Activated CD4-positive, alpha-beta memory T cell treated with anti-CD3 and anti-CD28 coated beads for 36 hours (primary cell): ENCODE results near the gene SMIM8. TPM values are rescaled to one million over a fixed set of nuclear protein-coding genes. Genes with fewer than 3 reads are reported as not detected.
A peak's percentile ranks its signal among the peaks of the same experiment; 100 is the strongest.
"Not testable (repeated sequence)": the region's sequence is repeated elsewhere in the genome, so short reads cannot be mapped to it uniquely, and the experiment has no call there.

ENCODE experiments used
- CTCF ChIA-PET: fragments of 350-600 bp; sonication (Branson Sonifier 250); formaldehyde crosslinking; loops from one replicate; lab custom pipeline; 2021; ENCODE audit warnings: antibody characterized with exemption, inconsistent platforms; lab: Charles Lee
- POLR2A ChIA-PET: fragments of 350-600 bp; sonication (Branson Sonifier 250); formaldehyde crosslinking; loops from one replicate; lab custom pipeline; 2021; ENCODE audit warnings: antibody characterized with exemption; lab: Charles Lee
- DNase-seq: peaks from one replicate; pipeline ENCODE4 v3.0.0-alpha.2; 2020
- H3K27ac Mint-ChIP-seq: one replicate; pipeline ENCODE4 v1.8.0; 2021; ENCODE audit warnings: mixed read lengths
- H3K27me3 Mint-ChIP-seq: one replicate; pipeline ENCODE4 v1.8.0; 2021; ENCODE audit warnings: mixed read lengths
- H3K36me3 Mint-ChIP-seq: one replicate; pipeline ENCODE4 v1.8.0; 2021; ENCODE audit warnings: mixed read lengths
- H3K4me1 Mint-ChIP-seq: one replicate; pipeline ENCODE4 v1.8.0; 2021; ENCODE audit warnings: low read depth, mixed read lengths
- H3K4me3 Mint-ChIP-seq: one replicate; pipeline ENCODE4 v1.8.0; 2021; ENCODE audit warnings: mild to moderate bottlenecking, mixed read lengths
- H3K9me3 Mint-ChIP-seq: one replicate; pipeline ENCODE4 v1.8.0; 2021; ENCODE audit warnings: mixed read lengths
- intact Hi-C: fragments of 100-400 bp; cut with micrococcal nuclease; formaldehyde crosslinking; loops from one replicate; pipeline ENCODE4 v1.15.1; 2023
- total RNA-seq, 2 experiments: library from RNA; stranded (reverse); gene quantifications; one replicate each; pipeline ENCODE4 v1.2.3, GENCODE V29; 2021

The SMIM8 gene
- total RNA-seq, 2 experiments from 2014 or later = 7.6 to 8.1 TPM

- peaks cover 29% of the 10 kb centered on the region for H3K27me3 Mint-ChIP-seq
- intact Hi-C loops = no loop called here
- ChIA-PET POLR2A (no interaction called here), CTCF (no interaction called here)
- H3K4me1 Mint-ChIP-seq = no peaks in the 10 kb centered on the region
- no peaks in the 10 kb centered on the region for H3K36me3 Mint-ChIP-seq
- H3K27ac Mint-ChIP-seq = no peak overlapping the region
- no peak overlapping the region for H3K4me3 Mint-ChIP-seq
- no peak for DNase-seq
- no peaks in the 10 kb centered on the region for H3K9me3 Mint-ChIP-seq
Measured at GRCh38 chr6:87293526-87293925, 28.9 kb upstream of the SMIM8 start.

GRCh38 chr6:87297119-87297518, 25.3 kb upstream of the SMIM8 start:
- Mint-ChIP-seq H3K27ac (no peak overlapping the region), H3K4me1 (no peaks in the 10 kb centered on the region), H3K36me3 (no peaks in the 10 kb centered on the region), H3K27me3 (peaks cover 47% of the 10 kb centered on the region), H3K9me3 (peaks cover under 1% of the 10 kb centered on the region), H3K4me3 (no peak overlapping the region)
- ChIA-PET POLR2A (no interaction called here), CTCF (no interaction called here)
- intact Hi-C loops = no loop called here
- no peak for DNase-seq

- H3K27ac Mint-ChIP-seq, H3K4me1 Mint-ChIP-seq, H3K36me3 Mint-ChIP-seq, DNase-seq, H3K4me3 Mint-ChIP-seq, H3K9me3 Mint-ChIP-seq, intact Hi-C loops: not testable (repeated sequence)
- CTCF ChIA-PET = interaction anchor here (1.4 kb wide), 1 partner anchor 21 kb away, joined by 3 read pairs; no protein-coding TSS in a partner anchor
- POLR2A ChIA-PET = interaction anchor here (0.6 kb wide), 1 partner anchor 428 kb away, joined by 3 read pairs; no protein-coding TSS in a partner anchor
- peaks cover 42% of the 10 kb centered on the region for H3K27me3 Mint-ChIP-seq
Measured at GRCh38 chr6:87301277-87301676, 21.1 kb upstream of the SMIM8 start.

- Mint-ChIP-seq H3K27me3 (peaks cover 9% of the 10 kb centered on the region), H3K9me3 (peaks cover 3% of the 10 kb centered on the region), H3K27ac (no peak overlapping the region), H3K4me1 (no peaks in the 10 kb centered on the region), H3K36me3 (no peaks in the 10 kb centered on the region), H3K4me3 (no peak overlapping the region)
- ChIA-PET CTCF (no interaction called here), POLR2A (no interaction called here)
- intact Hi-C loops = no loop called here
- no peak for DNase-seq
Measured at GRCh38 chr6:87308970-87309369, 13.4 kb upstream of the SMIM8 start.

- Mint-ChIP-seq H3K27ac (no peak overlapping the region), H3K4me1 (no peaks in the 10 kb centered on the region), H3K36me3 (no peaks in the 10 kb centered on the region), H3K9me3 (no peaks in the 10 kb centered on the region), H3K4me3 (no peak overlapping the region), H3K27me3 (peaks cover 11% of the 10 kb centered on the region)
- intact Hi-C loops = no loop called here
- ChIA-PET POLR2A (no interaction called here), CTCF (interaction anchor here (0.9 to 1.7 kb wide), 2 partner anchors 9 to 174 kb away, joined by 5 to 7 read pairs; no protein-coding TSS in a partner anchor)
- no peak for DNase-seq
Measured at GRCh38 chr6:87312860-87313259, 9.5 kb upstream of the SMIM8 start.

- no peak overlapping the region for H3K4me3 Mint-ChIP-seq
- H3K27ac Mint-ChIP-seq = no peak overlapping the region
- POLR2A ChIA-PET = no interaction called here
- DNase-seq = no peak
- no peaks in the 10 kb centered on the region for H3K4me1 Mint-ChIP-seq
- H3K27me3 Mint-ChIP-seq = peaks cover 11% of the 10 kb centered on the region
- CTCF ChIA-PET = no interaction called here
- intact Hi-C loops = no loop called here
- H3K36me3 Mint-ChIP-seq = no peaks in the 10 kb centered on the region
- H3K9me3 Mint-ChIP-seq = no peaks in the 10 kb centered on the region
Measured at GRCh38 chr6:87315071-87315470, 7.3 kb upstream of the SMIM8 start.

- H3K36me3 Mint-ChIP-seq = no peaks in the 10 kb centered on the region
- ChIA-PET POLR2A (no interaction called here), CTCF (interaction anchor here (1.1 kb wide), 1 partner anchor 241 kb away, joined by 4 read pairs; no protein-coding TSS in a partner anchor)
- peaks cover 5% of the 10 kb centered on the region for H3K27me3 Mint-ChIP-seq
- intact Hi-C loops = no loop called here
- no peak for DNase-seq
- H3K9me3 Mint-ChIP-seq = no peaks in the 10 kb centered on the region
- H3K4me1 Mint-ChIP-seq = peaks cover 13% of the 10 kb centered on the region
- no peak overlapping the region for H3K4me3 Mint-ChIP-seq
- no peak overlapping the region for H3K27ac Mint-ChIP-seq
Measured at GRCh38 chr6:87319271-87319987, 3.0 kb upstream of the SMIM8 start.

GRCh38 chr6:87323880-87324279, 1.5 kb downstream of the SMIM8 start:
- POLR2A ChIA-PET, H3K36me3 Mint-ChIP-seq, H3K27ac Mint-ChIP-seq, H3K27me3 Mint-ChIP-seq, H3K9me3 Mint-ChIP-seq, CTCF ChIA-PET, DNase-seq: not testable (repeated sequence)
- Mint-ChIP-seq H3K4me3 (peak overlapping the region; percentile 16), H3K4me1 (peaks cover 15% of the 10 kb centered on the region)
- intact Hi-C loops = loop anchor here (2.0 to 5.0 kb wide), 3 partner anchors 47 to 377 kb away; partner anchors contain the start of gene CFAP206

GRCh38 chr6:87330961-87331360, 8.6 kb downstream of the SMIM8 start:
- peaks cover 18% of the 10 kb centered on the region for H3K4me1 Mint-ChIP-seq
- intact Hi-C loops = no loop called here
- no peak overlapping the region for H3K4me3 Mint-ChIP-seq
- ChIA-PET CTCF (interaction anchor here (0.6 to 1.3 kb wide), 2 partner anchors 9 to 96 kb away, joined by 3 to 4 read pairs; partner anchors contain the start of gene SMIM8), POLR2A (no interaction called here)
- peaks cover 14% of the 10 kb centered on the region for H3K36me3 Mint-ChIP-seq
- H3K27ac Mint-ChIP-seq = no peak overlapping the region
- no peaks in the 10 kb centered on the region for H3K27me3 Mint-ChIP-seq
- DNase-seq = no peak
- H3K9me3 Mint-ChIP-seq = peaks cover 4% of the 10 kb centered on the region

- Mint-ChIP-seq H3K36me3 (peaks cover 11% of the 10 kb centered on the region), H3K4me1 (peaks cover 18% of the 10 kb centered on the region), H3K27me3 (no peaks in the 10 kb centered on the region), H3K9me3 (no peaks in the 10 kb centered on the region), H3K27ac (no peak overlapping the region), H3K4me3 (no peak overlapping the region)
- CTCF ChIA-PET = no interaction called here
- intact Hi-C loops = no loop called here
- POLR2A ChIA-PET = no interaction called here
- no peak for DNase-seq
Measured at GRCh38 chr6:87333033-87333432, 10.6 kb downstream of the SMIM8 start.

- no peak for DNase-seq
- Mint-ChIP-seq H3K9me3 (no peaks in the 10 kb centered on the region), H3K27ac (no peak overlapping the region), H3K4me1 (peaks cover 18% of the 10 kb centered on the region), H3K36me3 (peaks cover 13% of the 10 kb centered on the region), H3K4me3 (no peak overlapping the region), H3K27me3 (no peaks in the 10 kb centered on the region)
- intact Hi-C loops = no loop called here
- ChIA-PET POLR2A (no interaction called here), CTCF (no interaction called here)
Measured at GRCh38 chr6:87333591-87334181, 11.3 kb downstream of the SMIM8 start.

- Mint-ChIP-seq H3K27ac (no peak overlapping the region), H3K9me3 (no peaks in the 10 kb centered on the region), H3K36me3 (peaks cover 11% of the 10 kb centered on the region), H3K27me3 (no peaks in the 10 kb centered on the region), H3K4me3 (no peak overlapping the region), H3K4me1 (peaks cover 18% of the 10 kb centered on the region)
- ChIA-PET CTCF (no interaction called here), POLR2A (no interaction called here)
- intact Hi-C loops = no loop called here
- DNase-seq = no peak
Measured at GRCh38 chr6:87334683-87335082, 12.3 kb downstream of the SMIM8 start.
